Spleen (tissue), 11 donors: Measurements from ENCODE around the gene RERE. TPM values are rescaled to one million over a fixed set of nuclear protein-coding genes. Genes with fewer than 3 reads are reported as not detected.

Source experiments
- DNase-seq: peaks from one replicate; pipeline ENCODE4 v3.0.0-alpha.2; 2020
- H3K27ac ChIP-seq, 8 donors: fragments of 200-600 bp; sonication (generic) in 7 of 8; 1 replicate in 4 of 8; 2 replicates in 4 of 8; pipeline versions ENCODE4 v1.5.0 to v1.8.0; 2016 to 2021; ENCODE audit warnings: inconsistent platforms in 4 of 8, mild to moderate bottlenecking in 4 of 8, moderate library complexity in 1 of 8
- H3K27me3 ChIP-seq, 7 donors: fragments of 200-600 bp; sonication (generic) in 6 of 7; replicated peaks in 1 of 7; 1 replicate in 4 of 7; 2 replicates in 3 of 7; pipeline versions ENCODE4 v1.5.0 to v1.8.0; 2016 to 2021; ENCODE audit warnings: inconsistent platforms in 3 of 7, mild to moderate bottlenecking in 1 of 7
- H3K36me3 ChIP-seq, 6 donors: fragments of 200-600 bp; sonication (generic) in 5 of 6; 1 replicate in 4 of 6; 2 replicates in 2 of 6; pipeline versions ENCODE4 v1.5.0 to v1.8.0; 2016 to 2021; ENCODE audit warnings: inconsistent platforms in 2 of 6
- H3K4me1 ChIP-seq, 6 donors: fragments of 200-600 bp; sonication (generic) in 5 of 6; 1 replicate in 3 of 6; 2 replicates in 3 of 6; pipeline versions ENCODE4 v1.5.0 to v1.8.0; 2016 to 2021; ENCODE audit warnings: inconsistent platforms in 3 of 6
- H3K4me3 ChIP-seq, 8 donors: fragments of 200-600 bp; sonication (generic) in 7 of 8; 1 replicate in 4 of 8; 2 replicates in 4 of 8; pipeline versions ENCODE4 v1.5.0 to v1.8.0; 2016 to 2021; ENCODE audit warnings: inconsistent platforms in 4 of 8, mild to moderate bottlenecking in 4 of 8, moderate library complexity in 2 of 8
- H3K9me3 ChIP-seq, 8 donors: fragments of 200-600 bp; sonication (generic) in 7 of 8; 1 replicate in 4 of 8; 2 replicates in 4 of 8; pipeline versions ENCODE4 v1.5.0 to v1.8.0; 2016 to 2021; ENCODE audit warnings: inconsistent platforms in 4 of 8
- CTCF ChIP-seq, 11 experiments: fragments of 200-600 bp in 7 of 11; fragments of 450-650 bp in 4 of 11; sonication (generic) in 4 of 11; IDR thresholded peaks in 8 of 11; conservative IDR thresholded peaks in 3 of 11; 1 replicate in 7 of 11; 2 replicates in 4 of 11; pipeline versions ENCODE4 v1.4.0 to v1.8.0; 2016 to 2021; ENCODE audit warnings: antibody characterized with exemption in 11 of 11, inconsistent platforms in 4 of 11, mild to moderate bottlenecking in 1 of 11
- POLR2A ChIP-seq, 3 donors: fragments of 450-650 bp; IDR thresholded peaks; one replicate each; pipeline ENCODE4 v1.5.1; 2017; ENCODE audit warnings: antibody characterized with exemption in 3 of 3, mild to moderate bottlenecking in 1 of 3
- POLR2AphosphoS5 ChIP-seq, 3 donors: sonication (generic); formaldehyde crosslinking; IDR thresholded peaks; one replicate each; pipeline ENCODE4 v1.5.1; 2017; ENCODE audit warnings: antibody characterized with exemption in 3 of 3
- WGBS, 5 donors: extraction: QIAGEN DNeasy Blood & Tissue Kit in 3 of 5; methylation state at CpG; one replicate each; pipeline versions ENCODE4 v1.1.5 to v1.1.7; 2013 to 2018; 5-methylcytosine and 5-hydroxymethylcytosine counted together
- intact Hi-C: fragments of 100-400 bp; cut with DNase I; formaldehyde crosslinking; loops from one replicate; pipeline ENCODE4 v1.15.0; 2023; ENCODE audit warnings: low total_unique reads
- polyA plus RNA-seq, 3 donors: library from polyadenylated mRNA; stranded (reverse); fragments of 200-250 nt; gene quantifications; one replicate each; pipeline ENCODE4 v1.2.1, GENCODE V29; 2013
- total RNA-seq, 7 donors: library from RNA; depleted of rRNA in 3 of 7; stranded (reverse); fragments of >200 nt in 3 of 7; fragmentation: NEBNext Ultra II Directional in 4 of 7; extraction: Animal tissue kit (Norgen Biotek cat#: 25700) in 4 of 7; gene quantifications; one replicate each; pipeline versions ENCODE4 v1.1.0 to v1.2.1, GENCODE V29; 2016 to 2021
- donor health status: healthy with polysubstance abuse.
- donor health status: DM: no; HTN: no; CAD: no; lungs with moderate emphysema.
- donor health status: DM: no; HTN: no; CAD: no.
- donor health status: Bipolar disorder and iron deficiency.
- donor health status: healthy.
- donor health status: DM: no; HTN: no; CAD: no.
- donor health status: DM: yes; HTN: yes; CAD: no.

The RERE gene
- total and polyA plus RNA-seq, 10 donors, result 10.3 to 149 (median 117) TPM

- TF ChIP-seq CTCF (IDR thresholded peaks at IDR 0.05 in 8 of 11, conservative IDR thresholded peaks at IDR 0.05 in 3 of 11), result no peak
- TF ChIP-seq POLR2A (IDR thresholded peaks at IDR 0.05), result no peak
- no peak for TF ChIP-seq POLR2AphosphoS5 (IDR thresholded peaks at IDR 0.05)
- intact Hi-C loops, result no loop called here
- Histone ChIP-seq H3K4me3 (no peak overlapping the region), H3K9me3 (no peaks in the 10 kb centered on the region), H3K36me3 (peaks cover 0 to 12% (median 0%) of the 10 kb centered on the region in 6 donors), H3K4me1 (peaks cover 28 to 76% (median 71%) of the 10 kb centered on the region in 6 donors), H3K27ac (peak overlapping the region; percentile 45 to 83 (median 64)), H3K27me3 (no peaks in the 10 kb centered on the region)
- DNase-seq, result no peak
- WGBS, 5 donors, result 36 to 56% (median 50%) methylated on average over 2 of the region's 2 CpGs
Measured at GRCh38 chr1:8651962-8652361, 165.5 kb downstream of the RERE start.

- peak overlapping the region; percentile 45 to 83 (median 64) for H3K27ac ChIP-seq
- peaks cover 0 to 12% (median 0%) of the 10 kb centered on the region in 6 donors for H3K36me3 ChIP-seq
- WGBS, 5 donors, result 37 to 41% (median 40%) methylated on average over 3 of the region's 3 CpGs
- intact Hi-C loops, result no loop called here
- H3K4me1 ChIP-seq, result peaks cover 28 to 82% (median 74%) of the 10 kb centered on the region in 6 donors
- no peak overlapping the region for H3K4me3 ChIP-seq
- no peak for DNase-seq
- TF ChIP-seq POLR2AphosphoS5 (IDR thresholded peaks at IDR 0.05) (no peak), POLR2A (IDR thresholded peaks at IDR 0.05) (no peak), CTCF (IDR thresholded peaks at IDR 0.05 in 8 of 11, conservative IDR thresholded peaks at IDR 0.05 in 3 of 11) (no peak)
- H3K9me3 ChIP-seq, result no peaks in the 10 kb centered on the region
- H3K27me3 ChIP-seq, result no peaks in the 10 kb centered on the region
Measured at GRCh38 chr1:8651236-8651890, 166.1 kb downstream of the RERE start.

- intact Hi-C loops, result no loop called here
- Histone ChIP-seq H3K4me3 (no peak overlapping the region), H3K9me3 (no peaks in the 10 kb centered on the region), H3K27ac (peak overlapping the region in 1 of 8 donors; percentile 30), H3K36me3 (peaks cover 0 to 7% (median 0%) of the 10 kb centered on the region in 6 donors), H3K27me3 (no peaks in the 10 kb centered on the region), H3K4me1 (peaks cover 28 to 96% (median 76%) of the 10 kb centered on the region in 6 donors)
- WGBS, 5 donors, result 89 to 99% (median 96%) methylated on average over 6 of the region's 6 CpGs
- no peak for TF ChIP-seq POLR2A (IDR thresholded peaks at IDR 0.05)
- no peak for TF ChIP-seq CTCF (IDR thresholded peaks at IDR 0.05 in 8 of 11, conservative IDR thresholded peaks at IDR 0.05 in 3 of 11)
- no peak for TF ChIP-seq POLR2AphosphoS5 (IDR thresholded peaks at IDR 0.05)
- DNase-seq, result no peak
Measured at GRCh38 chr1:8649875-8650274, 167.6 kb downstream of the RERE start.

- WGBS, 5 donors, result 23 to 59% (median 49%) methylated on average over 1 of the region's 1 CpG
- H3K4me1 ChIP-seq, result peaks cover 28 to 98% (median 77%) of the 10 kb centered on the region in 6 donors
- H3K27ac ChIP-seq, result peak overlapping the region in 3 of 8 donors; percentile 9 to 41 (median 30)
- no peak for DNase-seq
- intact Hi-C loops, result no loop called here
- H3K9me3 ChIP-seq, result no peaks in the 10 kb centered on the region
- peaks cover 0 to 10% (median 0%) of the 10 kb centered on the region in 6 donors for H3K36me3 ChIP-seq
- H3K27me3 ChIP-seq, result no peaks in the 10 kb centered on the region
- no peak for TF ChIP-seq POLR2A (IDR thresholded peaks at IDR 0.05)
- TF ChIP-seq POLR2AphosphoS5 (IDR thresholded peaks at IDR 0.05), result no peak
- no peak for TF ChIP-seq CTCF (IDR thresholded peaks at IDR 0.05 in 8 of 11, conservative IDR thresholded peaks at IDR 0.05 in 3 of 11)
- H3K4me3 ChIP-seq, result no peak overlapping the region
Measured at GRCh38 chr1:8649027-8649426, 168.4 kb downstream of the RERE start.
